Tibial nerve (tissue), 4 donors: ENCODE data around the gene KLHL36. TPM values are rescaled to one million over a fixed set of nuclear protein-coding genes. Genes with fewer than 3 reads are reported as not detected.

ENCODE experiments used
- DNase-seq, 2 donors: peaks; one replicate each; pipeline ENCODE4 v3.0.0-alpha.2; 2019; ENCODE audit warnings: low spot score in 2 of 2
- H3K27ac ChIP-seq, 4 donors: fragments of 200-600 bp; sonication (generic) in 3 of 4; one replicate each; pipeline ENCODE4 v1.5.1; 2017 to 2019; ENCODE audit warnings: mild to moderate bottlenecking in 1 of 4
- H3K27me3 ChIP-seq, 2 donors: fragments of 200-600 bp; sonication (generic) in 1 of 2; one replicate each; pipeline versions ENCODE4 v1.5.1 to v1.6.0; 2017 to 2019
- H3K36me3 ChIP-seq, 3 donors: fragments of 200-600 bp; sonication (generic); one replicate each; pipeline ENCODE4 v1.5.1; 2018 to 2019
- H3K4me1 ChIP-seq, 4 donors: fragments of 200-600 bp; sonication (generic) in 3 of 4; one replicate each; pipeline ENCODE4 v1.5.1; 2017 to 2019
- H3K4me3 ChIP-seq, 4 donors: fragments of 200-600 bp; sonication (generic) in 3 of 4; one replicate each; pipeline ENCODE4 v1.5.1; 2017 to 2019; ENCODE audit warnings: mild to moderate bottlenecking in 1 of 4, moderate library complexity in 1 of 4
- H3K9me3 ChIP-seq, 4 donors: fragments of 200-600 bp; sonication (generic) in 3 of 4; one replicate each; pipeline ENCODE4 v1.5.1; 2017 to 2019
- EP300 ChIP-seq, 2 donors: sonication (generic); formaldehyde crosslinking; IDR thresholded peaks; one replicate each; pipeline ENCODE4 v1.6.1; 2017; ENCODE audit warnings: antibody characterized with exemption in 2 of 2, mild to moderate bottlenecking in 1 of 2
- POLR2A ChIP-seq, 2 donors: fragments of 450-650 bp; IDR thresholded peaks; one replicate each; pipeline ENCODE4 v1.6.1; 2017; ENCODE audit warnings: antibody characterized with exemption in 2 of 2, mild to moderate bottlenecking in 2 of 2, moderate library complexity in 2 of 2
- WGBS, 2 donors: methylation state at CpG; one replicate each; pipeline ENCODE4 v1.1.5; 2018; 5-methylcytosine and 5-hydroxymethylcytosine counted together
- total RNA-seq, 4 donors: library from RNA; depleted of rRNA; stranded (reverse); fragments of >200 nt; gene quantifications; one replicate each; pipeline ENCODE4 v1.1.0, GENCODE V29; 2016
- TF ChIP-seq, protein P1 (sequence below), 5 experiments: fragments of 200-600 bp in 3 of 5; fragments of 450-650 bp in 2 of 5; sonication (generic) in 3 of 5; IDR thresholded peaks; one replicate each; pipeline ENCODE4 v1.5.1; 2016 to 2019; ENCODE audit warnings: antibody characterized with exemption in 5 of 5, mild to moderate bottlenecking in 3 of 5, moderate library complexity in 2 of 5

Gene KLHL36
- total RNA-seq, 4 donors from 2014 or later = 60.1 to 75.3 (median 66.0) TPM

DNA sequence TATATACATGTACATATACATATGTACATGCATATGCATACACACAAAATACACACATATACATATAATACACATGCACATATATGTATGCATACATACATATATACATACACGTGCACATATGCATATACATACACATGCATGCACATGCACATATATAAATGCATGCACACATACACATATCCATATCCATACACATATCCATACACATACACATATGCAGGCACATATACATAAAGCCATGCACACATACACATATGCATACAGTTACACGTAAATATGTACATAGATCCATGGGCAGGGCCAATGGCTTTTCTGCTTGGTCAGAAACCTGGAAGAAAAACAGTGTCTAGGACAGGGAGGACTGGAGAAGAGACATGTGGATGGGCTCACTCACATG lies 27.6 kb downstream of the KLHL36 start:
- WGBS, 2 donors = 92 to 94% methylated on average over 2 of the region's 2 CpGs
- no peaks in the 10 kb centered on the region for H3K4me1 ChIP-seq
- H3K27ac ChIP-seq = no peak overlapping the region
- no peaks in the 10 kb centered on the region for H3K27me3 ChIP-seq
- H3K9me3 ChIP-seq = no peaks in the 10 kb centered on the region
- no peak overlapping the region for H3K4me3 ChIP-seq
- no peaks in the 10 kb centered on the region for H3K36me3 ChIP-seq
- no peak for DNase-seq
- TF ChIP-seq EP300 (IDR thresholded peaks at IDR 0.05) (no peak), POLR2A (IDR thresholded peaks at IDR 0.05) (no peak)
- TF ChIP-seq, protein P1, sequence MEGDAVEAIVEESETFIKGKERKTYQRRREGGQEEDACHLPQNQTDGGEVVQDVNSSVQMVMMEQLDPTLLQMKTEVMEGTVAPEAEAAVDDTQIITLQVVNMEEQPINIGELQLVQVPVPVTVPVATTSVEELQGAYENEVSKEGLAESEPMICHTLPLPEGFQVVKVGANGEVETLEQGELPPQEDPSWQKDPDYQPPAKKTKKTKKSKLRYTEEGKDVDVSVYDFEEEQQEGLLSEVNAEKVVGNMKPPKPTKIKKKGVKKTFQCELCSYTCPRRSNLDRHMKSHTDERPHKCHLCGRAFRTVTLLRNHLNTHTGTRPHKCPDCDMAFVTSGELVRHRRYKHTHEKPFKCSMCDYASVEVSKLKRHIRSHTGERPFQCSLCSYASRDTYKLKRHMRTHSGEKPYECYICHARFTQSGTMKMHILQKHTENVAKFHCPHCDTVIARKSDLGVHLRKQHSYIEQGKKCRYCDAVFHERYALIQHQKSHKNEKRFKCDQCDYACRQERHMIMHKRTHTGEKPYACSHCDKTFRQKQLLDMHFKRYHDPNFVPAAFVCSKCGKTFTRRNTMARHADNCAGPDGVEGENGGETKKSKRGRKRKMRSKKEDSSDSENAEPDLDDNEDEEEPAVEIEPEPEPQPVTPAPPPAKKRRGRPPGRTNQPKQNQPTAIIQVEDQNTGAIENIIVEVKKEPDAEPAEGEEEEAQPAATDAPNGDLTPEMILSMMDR (IDR thresholded peaks at IDR 0.05) = no peak

DNA sequence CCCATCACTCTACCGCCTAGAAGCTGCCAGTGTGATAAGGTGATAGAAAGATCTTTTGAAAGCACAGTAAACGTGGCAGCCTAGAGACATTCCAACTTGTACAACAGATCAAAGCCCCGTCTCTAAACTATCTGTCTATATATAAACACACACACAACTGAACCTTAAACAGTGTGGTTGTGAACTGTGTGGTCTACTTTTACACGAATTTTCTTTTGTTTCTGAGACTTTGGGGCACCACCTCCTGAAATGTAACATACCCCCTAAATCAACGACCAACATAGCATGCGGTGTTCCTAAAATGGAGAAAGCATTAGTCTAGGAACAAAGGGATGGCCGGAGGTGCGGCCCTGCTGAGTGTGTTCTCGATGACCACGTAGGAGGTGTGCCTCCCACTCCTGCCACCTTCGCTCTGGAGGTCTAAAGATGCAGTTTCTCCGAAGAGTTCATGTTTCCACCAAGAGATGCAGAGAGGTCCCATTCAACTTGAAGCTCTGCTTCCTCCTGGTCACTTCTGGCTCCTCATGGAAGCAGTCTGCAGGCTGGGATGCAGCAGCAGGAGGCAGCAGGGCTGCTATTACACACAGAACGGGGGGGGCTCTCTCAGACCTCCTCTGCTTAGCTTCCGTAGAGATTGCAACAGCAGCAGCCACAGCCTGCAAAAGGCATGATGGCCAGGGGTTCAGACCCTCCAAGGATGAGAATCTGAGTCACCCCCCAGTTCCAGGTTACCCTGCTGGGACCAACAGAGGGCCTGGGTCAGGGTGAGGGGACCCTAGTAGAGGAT lies 28.9 kb downstream of the KLHL36 start:
- no peak for TF ChIP-seq EP300 (IDR thresholded peaks at IDR 0.05)
- TF ChIP-seq POLR2A (IDR thresholded peaks at IDR 0.05) = no peak
- TF ChIP-seq, protein P1 (IDR thresholded peaks at IDR 0.05) = no peak
- DNase-seq = no peak
- no peaks in the 10 kb centered on the region for H3K36me3 ChIP-seq
- no peaks in the 10 kb centered on the region for H3K9me3 ChIP-seq
- H3K4me1 ChIP-seq = no peaks in the 10 kb centered on the region
- H3K4me3 ChIP-seq = no peak overlapping the region
- 77 to 84% methylated on average over 13 to 14 of the region's 14 CpGs for WGBS, 2 donors
- H3K27me3 ChIP-seq = no peaks in the 10 kb centered on the region
- H3K27ac ChIP-seq = no peak overlapping the region

GRCh38 chr16:84677849-84678248 lies 29.5 kb downstream of the KLHL36 start:
- no peak for DNase-seq
- Histone ChIP-seq H3K4me3 (no peak overlapping the region), H3K27me3 (no peaks in the 10 kb centered on the region), H3K4me1 (no peaks in the 10 kb centered on the region), H3K36me3 (no peaks in the 10 kb centered on the region), H3K27ac (no peak overlapping the region), H3K9me3 (no peaks in the 10 kb centered on the region)
- TF ChIP-seq EP300 (IDR thresholded peaks at IDR 0.05) (no peak), POLR2A (IDR thresholded peaks at IDR 0.05) (no peak)
- TF ChIP-seq, protein P1 (IDR thresholded peaks at IDR 0.05) = no peak
- WGBS, 2 donors = 58 to 67% methylated on average over 10 of the region's 10 CpGs

- DNase-seq = no peak
- no peak overlapping the region for H3K27ac ChIP-seq
- H3K4me3 ChIP-seq = no peak overlapping the region
- H3K27me3 ChIP-seq = no peaks in the 10 kb centered on the region
- no peaks in the 10 kb centered on the region for H3K9me3 ChIP-seq
- H3K4me1 ChIP-seq = no peaks in the 10 kb centered on the region
- WGBS, 2 donors = 87 to 89% methylated on average over 9 of the region's 9 CpGs
- TF ChIP-seq EP300 (IDR thresholded peaks at IDR 0.05) (no peak), POLR2A (IDR thresholded peaks at IDR 0.05) (no peak)
- TF ChIP-seq, protein P1 (IDR thresholded peaks at IDR 0.05) = no peak
- no peaks in the 10 kb centered on the region for H3K36me3 ChIP-seq
Measured at GRCh38 chr16:84678541-84678940, 30.2 kb downstream of the KLHL36 start.

GRCh38 chr16:84680165-84680842 lies 32.0 kb downstream of the KLHL36 start:
- no peaks in the 10 kb centered on the region for H3K27me3 ChIP-seq
- no peak for DNase-seq
- H3K9me3 ChIP-seq = no peaks in the 10 kb centered on the region
- no peak overlapping the region for H3K4me3 ChIP-seq
- TF ChIP-seq, protein P1 (IDR thresholded peaks at IDR 0.05) = no peak
- TF ChIP-seq POLR2A (IDR thresholded peaks at IDR 0.05) = no peak
- no peak for TF ChIP-seq EP300 (IDR thresholded peaks at IDR 0.05)
- H3K27ac ChIP-seq = no peak overlapping the region
- H3K36me3 ChIP-seq = no peaks in the 10 kb centered on the region
- 82 to 85% methylated on average over 10 of the region's 10 CpGs for WGBS, 2 donors
- H3K4me1 ChIP-seq = no peaks in the 10 kb centered on the region
